H1 (cell line): ENCODE measurements around the gene MAP2K5. TPM values are rescaled to one million over a fixed set of nuclear protein-coding genes. Genes with fewer than 3 reads are reported as not detected.

Experiments
- CEBPB ChIP-seq: IDR thresholded peaks from 2 replicates; pipeline ENCODE4 v1.6.1; 2012; ENCODE audit warnings: low read depth, low read length
- EGR1 ChIP-seq: IDR thresholded peaks from 2 replicates; pipeline ENCODE4 v1.6.1; 2011; ENCODE audit warnings: low read depth, low read length, borderline replicate concordance
- KDM1A ChIP-seq: fragments of 200-600, 300-600 bp; sonication (generic); IDR thresholded peaks from 2 replicates; pipeline ENCODE4 v1.7.1; 2016; ENCODE audit warnings: mild to moderate bottlenecking, low read length, borderline replicate concordance
- MAX ChIP-seq: IDR thresholded peaks from 2 replicates; pipeline ENCODE4 v1.6.1; 2012; ENCODE audit warnings: inconsistent platforms
- POU5F1 ChIP-seq: IDR thresholded peaks from 2 replicates; pipeline ENCODE4 v1.6.1; 2011; ENCODE audit warnings: low read depth, mild to moderate bottlenecking, low read length, moderate library complexity
- SIN3A ChIP-seq, 2 experiments: IDR thresholded peaks in 1 of 2; conservative IDR thresholded peaks in 1 of 2; 2 replicates each; pipeline ENCODE4 v1.6.1; 2011 to 2012; ENCODE audit warnings: low read length in 2 of 2, improper control_type of control experiment in 1 of 2, low read depth in 1 of 2, mild to moderate bottlenecking in 1 of 2
- TAF1 ChIP-seq: IDR thresholded peaks from 2 replicates; pipeline ENCODE4 v1.6.1; 2011; ENCODE audit warnings: mild to moderate bottlenecking, low read depth, low read length
- TCF12 ChIP-seq: IDR thresholded peaks from 2 replicates; pipeline ENCODE4 v1.6.1; 2011; ENCODE audit warnings: low read depth, mild to moderate bottlenecking, low read length
- polyA plus RNA-seq, 7 experiments: library from polyadenylated mRNA; depleted of rRNA in 3 of 7; stranded (reverse) in 5 of 7; unstranded in 2 of 7; fragments of >200 nt in 5 of 7; fragments of 200-250 nt in 2 of 7; gene quantifications; 1 replicate in 5 of 7; 2 replicates in 1 of 7; 4 replicates in 1 of 7; pipeline versions ENCODE4 v1.2.1 to v1.2.3, GENCODE V29; 2011 to 2013; ENCODE audit warnings: missing spikeins in 2 of 7, mixed read lengths in 2 of 7
- total RNA-seq: library from RNA; stranded (reverse); fragmentation: NEBNext Ultra II Directional; extraction: Animal tissue kit (Norgen Biotek cat#: 25700); gene quantifications from 2 replicates; pipeline ENCODE4 v1.2.1, GENCODE V29; 2021

The MAP2K5 gene
- total and polyA plus RNA-seq, 2 of the 8 experiments (the other 6 are each of a cell fraction or from before 2014, with no cell fraction given): 4.4 to 15.8 TPM

GRCh38 chr15:67775250-67775649 lies 232.7 kb downstream of the MAP2K5 start (continued):
- TF ChIP-seq SIN3A (conservative IDR thresholded peaks at IDR 0.05 in 1 of 2, IDR thresholded peaks at IDR 0.05 in 1 of 2; ENCODE audit: low read depth in 1 of 2, low read length in 2 of 2) (no peak), EGR1 (no peak), POU5F1 (no peak), KDM1A (no peak), MAX (no peak), TAF1 (no peak), TCF12 (no peak), CEBPB (no peak)
- TF ChIP-seq, all 59 proteins: peak for 0
